T follicular helper cell (primary cell): Measurements from ENCODE around the gene CLASRP.

Experiments
- DNase-seq: peaks from one replicate; pipeline ENCODE4 v3.0.0-alpha.2; 2020; ENCODE audit warnings: low read depth

CLASRP gene

DNA sequence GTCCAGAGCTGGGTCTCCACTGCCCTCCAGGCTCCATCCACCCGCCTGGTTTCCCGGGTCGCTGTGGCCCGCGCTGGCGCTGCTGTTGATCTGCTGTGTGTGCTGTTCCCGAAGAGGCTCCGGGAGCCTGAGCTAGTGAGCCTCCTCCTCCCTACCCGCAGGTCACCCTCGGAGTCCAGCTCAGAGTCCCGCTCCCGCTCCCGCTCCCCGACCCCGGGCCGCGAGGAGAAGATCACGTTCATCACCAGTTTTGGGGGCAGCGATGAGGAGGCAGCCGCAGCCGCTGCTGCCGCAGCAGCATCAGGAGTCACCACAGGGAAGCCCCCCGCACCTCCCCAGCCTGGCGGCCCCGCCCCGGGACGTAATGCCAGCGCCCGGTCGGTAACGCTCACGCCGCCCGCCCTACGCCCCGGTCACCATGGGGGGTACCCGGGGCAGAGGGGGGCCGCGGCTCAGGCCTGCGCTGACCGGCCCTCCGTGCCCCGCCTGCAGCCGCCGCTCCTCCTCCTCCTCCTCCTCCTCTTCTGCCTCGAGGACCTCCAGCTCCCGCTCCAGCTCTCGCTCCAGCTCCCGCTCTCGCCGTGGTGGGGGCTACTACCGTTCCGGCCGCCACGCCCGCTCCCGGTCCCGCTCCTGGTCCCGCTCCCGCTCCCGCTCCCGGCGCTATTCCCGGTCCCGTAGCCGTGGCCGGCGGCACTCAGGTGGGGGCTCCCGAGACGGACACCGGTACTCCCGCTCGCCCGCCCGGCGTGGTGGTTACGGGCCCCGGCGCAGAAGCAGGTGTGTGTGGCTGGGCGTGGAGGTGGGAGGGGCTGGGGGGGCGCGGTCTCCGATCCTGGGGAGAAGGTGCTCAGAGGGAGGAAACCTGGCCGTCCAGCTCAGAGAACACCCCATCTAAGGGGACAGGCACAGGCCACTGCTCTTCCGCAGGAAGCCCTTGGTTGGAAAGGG lies 25.3 kb downstream of the CLASRP start:
- DNase-seq, result no peak

- no peak for DNase-seq
Measured at GRCh38 chr19:45066921-45067661, 28.2 kb downstream of the CLASRP start.

DNA sequence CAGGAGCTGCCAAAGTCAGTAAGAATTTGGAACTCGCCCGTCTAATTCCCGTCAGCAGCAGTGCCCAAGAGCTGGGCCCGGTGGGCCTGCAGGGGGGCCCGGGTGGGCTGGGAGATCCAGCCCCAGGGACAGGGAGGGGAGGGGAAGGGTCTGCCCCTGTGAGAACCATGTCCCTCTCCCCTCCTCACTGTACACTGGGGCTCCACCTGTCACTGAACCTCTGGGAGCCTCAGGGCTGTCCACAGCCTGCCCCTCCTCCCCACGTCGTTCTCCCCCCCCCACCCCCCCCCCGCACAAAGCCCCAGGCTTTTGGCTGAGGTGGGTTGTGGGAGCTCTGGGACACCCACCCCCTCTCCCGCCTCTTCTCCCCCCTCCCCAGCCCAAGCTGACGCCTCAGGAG lies 29.2 kb downstream of the CLASRP start:
- DNase-seq, result no peak

DNA sequence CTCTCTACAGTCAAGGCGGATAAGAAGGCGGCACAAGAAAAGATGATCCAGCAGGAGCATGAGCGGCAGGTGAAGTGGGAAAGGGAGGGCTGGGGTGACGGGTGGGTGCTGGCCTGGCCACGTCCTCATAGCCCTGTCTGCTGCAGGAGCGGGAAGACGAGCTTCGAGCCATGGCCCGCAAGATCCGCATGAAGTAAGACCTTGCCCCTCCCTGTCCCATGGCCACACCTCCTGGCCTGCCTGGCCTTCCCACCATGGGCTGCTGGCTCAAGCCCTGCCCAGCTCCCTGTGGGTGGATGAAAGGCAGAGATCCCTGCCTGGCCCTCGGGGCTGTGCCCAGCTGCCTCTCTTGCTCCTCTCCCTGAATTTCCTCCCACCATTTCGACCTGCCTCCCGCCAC lies 30.2 kb downstream of the CLASRP start:
- no peak for DNase-seq

- no peak for DNase-seq
Measured at GRCh38 chr19:45070214-45070613, 31.4 kb downstream of the CLASRP start.

DNA sequence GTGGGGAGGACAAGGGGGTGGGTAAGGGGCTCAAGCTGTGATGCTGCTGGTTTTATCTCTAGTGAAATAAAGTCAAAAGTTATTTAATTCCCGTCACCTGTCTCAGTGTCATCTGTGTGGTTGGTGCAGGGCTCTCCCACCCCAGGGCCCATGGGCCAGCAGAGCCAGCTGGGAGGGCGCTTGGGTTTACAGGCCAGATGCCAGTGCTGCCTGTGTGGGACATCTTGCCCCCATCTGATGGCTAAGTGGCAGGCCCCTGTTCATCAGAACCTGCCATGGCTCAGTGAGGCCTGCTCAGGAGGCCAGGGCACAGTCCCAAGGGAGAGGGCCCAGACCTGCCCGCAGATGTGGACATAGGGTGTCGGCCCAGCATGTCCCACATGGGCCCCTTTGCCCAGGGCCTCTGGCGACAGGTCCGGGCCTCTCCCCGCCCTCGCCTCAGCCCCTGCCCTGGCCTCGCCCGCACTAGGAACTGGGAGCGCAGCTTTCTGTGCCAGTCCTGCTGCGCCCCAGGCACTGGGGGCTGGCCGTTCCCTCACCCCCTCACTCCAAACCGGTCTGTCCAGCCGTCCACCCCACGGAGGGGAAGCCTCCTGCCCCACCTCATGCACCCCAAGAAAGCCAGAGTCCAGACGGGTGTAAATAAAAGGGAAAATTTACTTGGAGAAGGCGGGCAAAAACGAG lies 32.2 kb downstream of the CLASRP start:
- DNase-seq, result no peak

GRCh38 chr19:45071545-45071938 lies 32.7 kb downstream of the CLASRP start:
- DNase-seq, result no peak

DNA sequence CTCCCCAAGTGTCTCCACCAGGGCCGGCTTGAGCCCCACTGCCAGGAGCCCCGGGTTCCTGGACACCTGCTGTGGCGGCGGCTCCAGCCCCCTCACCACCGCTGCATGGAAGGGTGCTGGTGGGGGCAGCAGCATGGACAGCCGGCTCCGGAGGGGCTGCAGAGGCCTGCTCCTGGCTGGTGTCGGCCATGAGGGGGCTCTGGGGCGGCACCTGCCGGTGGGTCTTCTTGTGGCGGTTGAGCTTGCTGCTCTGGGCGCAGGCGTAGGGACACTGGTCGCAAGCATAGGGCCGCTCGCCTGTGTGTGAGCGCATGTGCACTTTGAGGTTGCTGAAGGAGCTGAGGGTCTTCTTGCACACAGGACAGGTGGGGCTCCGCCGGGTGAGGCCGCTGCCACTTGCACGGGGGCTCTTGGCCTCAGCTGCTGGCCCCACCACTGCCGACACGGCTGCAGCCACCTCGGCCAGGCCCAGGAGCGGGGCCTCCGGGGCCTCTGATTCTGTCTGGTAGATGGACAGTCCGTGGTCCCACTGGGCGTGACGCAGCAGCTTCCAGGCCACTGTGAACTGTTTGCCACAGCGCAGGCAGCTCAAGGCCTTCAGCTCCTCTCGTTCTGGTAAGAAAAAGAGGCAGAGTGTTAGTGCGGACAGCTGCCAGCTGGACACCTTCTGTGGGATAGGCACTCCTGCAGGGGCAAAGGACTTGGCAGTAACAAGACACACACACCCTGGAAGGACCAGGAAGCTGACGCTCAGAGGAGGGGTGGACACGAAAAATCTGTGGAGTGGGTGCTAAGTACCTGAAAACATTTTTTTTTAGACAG lies 33.3 kb downstream of the CLASRP start:
- DNase-seq, result no peak

DNA sequence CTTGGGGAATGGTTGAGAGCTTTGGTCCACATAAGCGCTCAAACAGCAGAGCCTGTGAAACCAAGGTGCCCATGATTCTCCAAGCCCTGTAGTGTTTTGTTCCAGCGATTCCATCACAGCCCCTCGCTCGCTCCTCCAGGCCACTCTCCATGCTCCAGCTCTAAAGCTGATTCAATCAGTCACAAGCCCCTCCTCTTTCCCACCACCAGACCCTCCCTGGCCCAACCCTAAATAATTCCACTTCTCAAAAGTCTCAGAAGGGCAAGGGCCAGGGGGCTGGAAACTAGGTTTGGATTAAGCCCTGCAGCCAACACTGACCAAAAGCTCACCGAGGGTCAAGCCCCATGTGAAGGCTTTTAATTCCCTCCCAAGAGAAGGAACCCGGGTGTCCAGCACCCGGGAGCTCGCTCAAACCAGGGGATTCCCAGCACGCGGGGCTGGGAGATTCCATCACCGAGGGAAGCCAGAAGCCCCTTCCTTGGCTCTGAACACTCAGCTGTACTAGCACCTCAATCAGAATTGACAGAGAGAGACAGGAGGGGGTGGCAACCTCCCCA lies 36.0 kb downstream of the CLASRP start:
- DNase-seq, result no peak

- DNase-seq, result no peak
Measured at GRCh38 chr19:45075301-45076028, 36.6 kb downstream of the CLASRP start.

DNA sequence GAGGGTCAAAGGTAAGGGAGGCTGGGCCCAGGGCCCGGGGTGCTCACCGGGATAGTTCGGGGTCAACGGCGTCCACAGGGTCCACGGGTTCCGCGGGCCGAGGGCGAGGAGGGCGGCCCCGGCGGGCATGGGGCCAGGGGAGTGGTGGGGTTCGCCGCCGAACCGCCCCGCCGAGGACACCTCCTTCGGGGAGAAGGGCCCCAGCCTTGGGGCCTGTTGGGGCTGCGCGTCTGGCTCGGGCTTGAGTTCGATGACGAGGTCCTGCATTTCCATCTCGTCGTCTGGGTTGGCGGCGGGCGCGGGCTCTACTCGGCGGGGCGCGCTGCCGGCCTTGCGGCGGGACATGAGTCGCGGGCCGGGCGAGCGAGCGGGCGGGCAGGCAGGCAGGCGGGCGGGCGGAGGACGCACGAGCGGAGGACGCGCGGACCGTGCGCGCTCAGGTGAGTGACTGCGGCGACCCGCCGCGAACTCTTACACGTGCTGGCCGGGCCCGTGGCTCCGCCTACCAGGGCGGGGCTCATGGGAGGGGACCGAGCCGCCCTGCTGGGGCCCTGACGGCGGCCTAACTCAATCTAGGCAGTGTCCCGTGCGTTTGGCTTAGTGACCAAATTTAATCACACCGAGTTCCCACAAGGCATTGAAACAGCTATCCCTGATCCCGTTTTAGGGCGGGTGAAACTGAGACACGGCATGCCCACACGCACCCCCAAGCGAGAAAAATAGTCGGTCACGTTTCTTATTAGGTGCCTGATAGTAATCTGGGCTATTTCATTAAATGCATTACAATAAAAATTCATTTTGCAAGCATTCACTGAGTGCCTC lies 37.4 kb downstream of the CLASRP start, which contains the start of gene ZNF296:
Gene ZNF296, minus strand, starts transcription at position 450 of the 822 bp plus-strand sequence. Its CDS starts 105 bp downstream, at position 345.
- peak; percentile 57 for DNase-seq

DNA sequence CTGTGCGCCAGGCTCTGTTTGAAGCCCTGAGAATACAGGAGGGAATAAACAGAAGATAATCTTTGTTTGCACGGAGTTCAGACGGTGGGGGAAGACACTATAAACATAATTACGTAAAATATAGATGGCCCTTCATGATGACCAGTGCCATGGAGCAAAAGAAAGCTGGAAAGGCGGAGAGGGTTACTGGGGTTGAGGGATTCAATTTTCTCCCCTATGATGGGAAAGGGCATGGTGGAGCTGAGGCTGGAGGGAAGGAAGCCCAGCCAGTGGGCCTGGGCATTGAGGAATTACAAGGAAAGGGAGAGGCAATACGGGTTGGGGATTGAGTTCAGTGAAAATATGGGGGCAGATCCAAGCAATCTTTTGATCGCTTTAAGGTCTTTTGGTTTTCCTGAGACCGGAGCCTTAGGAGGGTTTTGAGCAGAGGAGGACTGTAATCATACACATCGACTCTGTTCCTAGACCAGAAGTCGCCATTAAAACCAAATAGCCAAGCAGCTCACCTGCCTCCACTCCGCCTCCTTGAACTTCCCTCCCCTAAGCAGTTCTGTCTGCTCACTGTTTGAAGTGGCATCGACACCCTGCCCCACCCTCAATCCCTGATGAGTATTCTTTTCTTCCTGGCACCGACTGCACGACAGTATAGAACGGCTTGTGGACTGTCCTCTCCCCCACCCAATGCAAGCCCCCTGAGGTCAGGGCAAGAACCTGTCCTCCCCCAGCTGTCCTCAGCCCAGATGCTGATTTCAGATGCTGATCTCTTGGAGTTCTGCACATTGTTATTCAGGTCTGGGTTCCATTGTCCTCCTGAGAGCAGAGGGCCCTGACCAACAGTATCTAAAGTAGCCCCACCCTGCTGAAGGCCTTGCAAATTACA lies 38.2 kb downstream of the CLASRP start:
- no peak for DNase-seq

- DNase-seq, result no peak
Measured at GRCh38 chr19:45078390-45079062, 39.7 kb downstream of the CLASRP start.

DNA sequence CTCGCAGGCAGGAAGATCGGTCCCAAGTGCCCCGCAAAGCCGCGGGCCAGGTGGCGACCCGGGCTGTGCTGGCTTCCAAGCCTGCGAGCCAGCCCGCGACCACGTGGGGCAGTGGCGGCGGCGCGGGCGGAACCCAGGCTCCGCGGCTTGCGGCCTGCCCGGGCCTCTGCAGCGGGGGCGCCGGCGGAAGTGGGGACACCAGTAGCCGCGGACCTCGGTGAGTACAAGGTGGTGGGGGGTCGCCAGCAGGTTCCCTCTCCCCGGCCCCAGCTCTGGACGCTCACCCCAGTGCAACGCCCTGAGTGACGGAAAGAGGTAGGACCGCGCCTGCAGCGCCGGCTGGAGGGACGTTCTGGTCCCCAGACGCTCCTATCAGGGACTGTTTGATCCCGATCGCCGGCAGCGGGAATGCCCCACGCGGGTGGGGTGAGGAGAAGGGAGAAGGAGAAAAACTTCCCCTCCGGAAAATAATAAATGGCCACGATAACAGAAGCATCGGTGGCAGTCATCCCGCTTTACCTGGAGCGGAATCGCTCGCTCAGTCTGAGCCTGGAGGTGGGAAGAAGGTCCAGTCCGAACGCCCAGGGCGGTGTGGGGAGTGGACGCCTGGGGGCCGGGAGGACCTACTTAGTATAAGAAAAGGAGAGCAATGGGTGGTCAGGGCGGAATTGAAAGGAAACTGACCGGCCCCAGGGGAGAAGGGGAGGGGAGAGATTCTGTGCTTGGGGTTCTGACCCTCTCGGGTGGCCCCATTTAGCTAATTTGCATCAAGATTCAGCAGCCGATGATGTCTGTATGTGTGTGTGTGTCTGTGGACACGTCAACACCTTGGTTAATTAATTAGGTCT lies 40.4 kb downstream of the CLASRP start, which contains the start of gene GEMIN7:
Gene GEMIN7, plus strand, starts transcription at position 198 of the 848 bp plus-strand sequence. CDS start 10,855 bp downstream, outside the sequence.
- peak; percentile 65 for DNase-seq

GRCh38 chr19:45079911-45080370 lies 41.1 kb downstream of the CLASRP start:
- DNase-seq, result no peak

DNA sequence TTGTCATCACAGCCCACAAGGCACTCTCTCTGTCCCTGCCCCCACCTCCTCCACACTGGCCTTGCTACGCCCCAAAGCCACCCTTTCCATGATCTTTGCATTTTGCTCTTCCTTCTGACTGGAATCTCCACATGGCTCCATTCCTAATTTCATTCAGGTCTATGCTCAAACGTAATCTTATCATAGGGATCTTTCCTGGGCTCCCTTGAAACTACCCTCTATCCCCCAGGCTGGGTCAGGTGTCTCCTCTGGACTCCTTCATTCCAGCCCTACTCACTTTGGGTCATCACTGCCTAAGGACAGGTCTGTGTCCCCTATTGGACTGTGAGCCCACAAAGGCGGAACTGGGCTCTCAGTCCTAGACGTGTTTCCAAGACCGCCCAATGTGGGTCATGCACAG lies 43.3 kb downstream of the CLASRP start:
- no peak for DNase-seq

GRCh38 chr19:45086480-45086879 lies 47.6 kb downstream of the CLASRP start:
- no peak for DNase-seq
